Measurements from ENCODE around the gene DNAJC16. TPM values are rescaled to one million over a fixed set of nuclear protein-coding genes. Genes with fewer than 3 reads are reported as not detected.

The DNAJC16 gene
- total and polyA plus RNA-seq, 11 donors: 4.2 to 22.8 (median 18.4) TPM

DNA sequence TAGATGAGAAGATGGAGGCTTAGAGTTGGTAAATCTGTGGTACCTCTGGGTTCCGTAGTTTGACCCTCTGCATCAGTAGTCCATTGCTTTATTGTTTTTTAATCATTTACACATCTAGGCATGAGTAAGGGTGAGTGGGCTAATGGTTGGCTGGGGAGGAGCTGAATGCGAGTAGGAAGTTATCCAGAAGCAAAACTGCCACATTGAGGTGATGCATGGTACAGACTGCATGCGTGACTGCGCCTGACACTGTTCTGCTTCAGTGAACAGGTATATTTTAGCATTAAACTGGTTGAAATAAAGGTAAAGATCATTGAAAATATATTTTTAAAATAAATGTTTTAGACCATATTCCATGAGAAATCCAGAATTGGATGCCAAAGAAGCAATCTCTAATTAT, 4.4 kb downstream of the DNAJC16 start:
- H3K36me3 ChIP-seq: peaks cover 0 to 60% (median 40%) of the 10 kb centered on the region in 9 donors

DNA sequence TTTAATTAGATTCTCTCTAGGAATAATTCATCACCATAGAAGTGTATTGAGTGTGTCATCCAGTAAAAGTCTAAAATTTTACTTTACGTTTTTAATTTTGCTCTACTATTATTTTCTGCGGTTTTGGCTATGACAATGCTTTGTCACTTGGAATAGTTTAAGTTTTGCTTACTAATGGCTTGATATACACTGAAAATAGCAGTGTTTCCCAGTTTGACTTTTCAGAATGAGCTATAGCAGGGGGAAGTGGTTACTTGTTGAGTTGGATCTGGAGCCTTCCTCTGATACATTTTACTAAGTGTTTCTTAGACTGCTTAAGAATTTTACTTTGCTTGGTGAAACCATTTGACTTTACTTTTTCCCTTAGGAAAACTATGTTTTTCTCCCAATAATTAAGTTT, 5.0 kb downstream of the DNAJC16 start:
- TF ChIP-seq POLR2A (IDR thresholded peaks at IDR 0.05): no peak
- TF ChIP-seq, protein P1, sequence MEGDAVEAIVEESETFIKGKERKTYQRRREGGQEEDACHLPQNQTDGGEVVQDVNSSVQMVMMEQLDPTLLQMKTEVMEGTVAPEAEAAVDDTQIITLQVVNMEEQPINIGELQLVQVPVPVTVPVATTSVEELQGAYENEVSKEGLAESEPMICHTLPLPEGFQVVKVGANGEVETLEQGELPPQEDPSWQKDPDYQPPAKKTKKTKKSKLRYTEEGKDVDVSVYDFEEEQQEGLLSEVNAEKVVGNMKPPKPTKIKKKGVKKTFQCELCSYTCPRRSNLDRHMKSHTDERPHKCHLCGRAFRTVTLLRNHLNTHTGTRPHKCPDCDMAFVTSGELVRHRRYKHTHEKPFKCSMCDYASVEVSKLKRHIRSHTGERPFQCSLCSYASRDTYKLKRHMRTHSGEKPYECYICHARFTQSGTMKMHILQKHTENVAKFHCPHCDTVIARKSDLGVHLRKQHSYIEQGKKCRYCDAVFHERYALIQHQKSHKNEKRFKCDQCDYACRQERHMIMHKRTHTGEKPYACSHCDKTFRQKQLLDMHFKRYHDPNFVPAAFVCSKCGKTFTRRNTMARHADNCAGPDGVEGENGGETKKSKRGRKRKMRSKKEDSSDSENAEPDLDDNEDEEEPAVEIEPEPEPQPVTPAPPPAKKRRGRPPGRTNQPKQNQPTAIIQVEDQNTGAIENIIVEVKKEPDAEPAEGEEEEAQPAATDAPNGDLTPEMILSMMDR (IDR thresholded peaks at IDR 0.05): no peak
- Histone ChIP-seq H3K9me3 (no peaks in the 10 kb centered on the region), H3K36me3 (peaks cover 0 to 67% (median 47%) of the 10 kb centered on the region in 9 donors), H3K4me1 (peaks cover 0 to 16% (median 10%) of the 10 kb centered on the region in 12 donors), H3K27ac (no peak overlapping the region), H3K27me3 (no peaks in the 10 kb centered on the region), H3K4me3 (no peak overlapping the region)
- intact Hi-C loops (cut with DNase I): no loop called here
- no peak for DNase-seq
- ATAC-seq: no peak
- 79 to 97% (median 91%) methylated on average over 2 of the region's 2 CpGs for WGBS, 4 donors

More for the DNA sequence above, 4.4 kb downstream of the DNAJC16 start:
- Histone ChIP-seq H3K4me3 (no peak overlapping the region), H3K4me1 (peaks cover 0 to 19% (median 13%) of the 10 kb centered on the region in 12 donors), H3K9me3 (no peaks in the 10 kb centered on the region), H3K27me3 (no peaks in the 10 kb centered on the region), H3K27ac (no peak overlapping the region)
- intact Hi-C loops (cut with DNase I): no loop called here
- WGBS, 4 donors: 92 to 98% (median 97%) methylated on average over 4 of the region's 4 CpGs
- DNase-seq: no peak
- TF ChIP-seq, protein P1 (IDR thresholded peaks at IDR 0.05): no peak
- no peak for TF ChIP-seq POLR2A (IDR thresholded peaks at IDR 0.05)
- no peak for ATAC-seq

DNA sequence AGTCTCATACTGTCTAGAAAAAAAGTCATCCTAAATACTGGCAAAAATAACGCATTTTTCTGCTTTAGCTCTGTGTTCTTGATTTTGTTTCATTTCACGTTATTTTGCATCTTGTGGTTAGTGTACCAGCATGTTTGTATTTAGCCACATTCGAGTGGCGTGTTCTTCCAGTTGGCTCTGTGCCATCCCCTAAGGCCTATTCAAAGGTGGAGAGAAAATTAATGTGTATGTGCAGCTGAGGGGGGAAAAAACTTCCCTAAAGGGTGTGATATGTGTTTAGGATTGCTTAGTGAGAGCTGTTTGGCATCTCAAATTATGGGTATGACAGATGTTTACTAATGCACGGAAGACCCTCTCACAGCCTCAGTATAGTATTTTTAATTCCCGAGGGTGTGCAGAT, 12.1 kb downstream of the DNAJC16 start:
- Histone ChIP-seq H3K4me1 (no peaks in the 10 kb centered on the region), H3K4me3 (no peak overlapping the region), H3K36me3 (peaks cover 0 to 99% (median 93%) of the 10 kb centered on the region in 9 donors), H3K27me3 (no peaks in the 10 kb centered on the region), H3K9me3 (no peaks in the 10 kb centered on the region), H3K27ac (no peak overlapping the region)
- ATAC-seq: no peak
- intact Hi-C loops (cut with DNase I): no loop called here
- 67 to 86% (median 80%) methylated on average over 6 of the region's 6 CpGs for WGBS, 4 donors
- DNase-seq: no peak
- no peak for TF ChIP-seq POLR2A (IDR thresholded peaks at IDR 0.05)
- TF ChIP-seq, protein P1 (IDR thresholded peaks at IDR 0.05): no peak

DNA sequence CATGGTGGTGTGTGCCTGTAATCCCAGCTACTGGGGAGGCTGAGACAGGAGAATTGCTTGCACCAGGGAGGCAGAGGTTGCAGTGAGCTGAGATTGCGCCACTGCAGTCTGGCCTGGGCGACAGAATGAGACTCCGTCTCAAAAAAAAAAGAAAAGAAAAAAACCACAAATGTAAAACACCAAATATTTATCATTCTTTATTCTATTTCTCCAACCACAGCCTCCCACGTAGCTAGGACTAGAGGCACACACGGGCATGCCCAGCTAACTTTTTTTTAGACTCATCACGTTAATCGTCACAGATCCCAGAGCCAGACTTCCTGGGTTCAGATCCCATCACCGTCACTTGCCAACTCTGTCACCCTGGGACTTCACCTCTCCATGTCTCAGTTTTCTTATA, 13.5 kb downstream of the DNAJC16 start:
- H3K9me3 ChIP-seq: no peaks in the 10 kb centered on the region
- DNase-seq (no peak), ATAC-seq (no peak)
- 94 to 96% (median 94%) methylated on average over 8 of the region's 8 CpGs for WGBS, 4 donors
- H3K4me3 ChIP-seq: no peak overlapping the region
- H3K4me1 ChIP-seq: no peaks in the 10 kb centered on the region
- H3K36me3 ChIP-seq: peaks cover 0 to 97% (median 89%) of the 10 kb centered on the region in 9 donors
- no peaks in the 10 kb centered on the region for H3K27me3 ChIP-seq
- TF ChIP-seq POLR2A (IDR thresholded peaks at IDR 0.05): no peak
- TF ChIP-seq, protein P1 (IDR thresholded peaks at IDR 0.05): no peak
- intact Hi-C loops (cut with DNase I): no loop called here
- no peak overlapping the region for H3K27ac ChIP-seq
